Right lung (tissue), 5 donors: ENCODE measurements around the gene TUBB6. TPM values are rescaled to one million over a fixed set of nuclear protein-coding genes. Genes with fewer than 3 reads are reported as not detected.

ENCODE experiments used
- DNase-seq, 2 donors: peaks; one replicate each; pipeline ENCODE4 v3.0.0-alpha.2; 2013
- polyA plus RNA-seq, 5 donors: library from polyadenylated mRNA; unstranded; fragments of 120-200 nt; gene quantifications; one replicate each; pipeline versions ENCODE4 v1.2.1 to v1.2.3, GENCODE V29; 2013; ENCODE audit warnings: inconsistent platforms in 1 of 5, low replicate concordance in 1 of 5; ENCODE audit not compliant: insufficient read length in 5 of 5, insufficient read depth in 1 of 5

The TUBB6 gene
- polyA plus RNA-seq, 5 donors = 56.8 to 96.5 (median 66.7) TPM

- DNase-seq = no peak
Measured at GRCh38 chr18:12374401-12374800, 66.4 kb downstream of the TUBB6 start.

Other genes with a start within 250 kb of the TUBB6 start
- gene ANKRD62, start 214.4 kb upstream of the TUBB6 start, polyA plus RNA-seq = under 1 TPM in 3 of 5 donors, not detected in 2; 0.05 to 0.09 (median 0.07) TPM
- 1 to 10 TPM in 3 of 5 donors, under 1 TPM in 2; 0.37 to 2.4 (median 1.4) TPM for gene CIDEA, start 53.9 kb upstream of the TUBB6 start, polyA plus RNA-seq
- gene AFG3L2, start 69.0 kb downstream of the TUBB6 start, polyA plus RNA-seq = 10 to 100 TPM; 37.3 to 44.4 (median 44.3) TPM
- 1 to 10 TPM; 5.9 to 7.3 (median 6.6) TPM for gene PRELID3A, start 99.7 kb downstream of the TUBB6 start, polyA plus RNA-seq